ENCODE results near the gene SLC10A3. TPM values are rescaled to one million over a fixed set of nuclear protein-coding genes. Genes with fewer than 3 reads are reported as not detected.

Gene SLC10A3
- total RNA-seq, 1 donor from 2014 or later: 10.4 TPM

DNA sequence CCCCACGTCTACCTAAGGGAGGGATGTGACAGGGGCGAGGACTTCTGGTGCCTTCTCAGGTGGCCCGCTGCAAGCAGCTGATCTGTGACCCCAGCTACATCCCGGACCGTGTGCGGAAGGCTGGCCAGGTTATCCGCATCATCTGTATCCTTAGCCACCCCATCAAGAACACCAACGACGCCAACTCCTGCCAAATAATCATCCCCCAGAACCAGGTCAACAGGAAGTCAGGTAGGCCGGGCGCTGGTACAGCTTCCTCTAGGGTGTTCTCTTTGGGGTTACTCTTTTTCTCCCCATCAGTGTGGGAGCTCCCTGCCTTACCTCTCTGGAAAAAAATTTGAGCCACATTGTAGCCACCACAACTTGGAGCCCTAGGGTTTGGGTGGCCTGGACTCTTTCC is 48.9 kb downstream of the SLC10A3 start:
- DNase-seq (ENCODE audit: low spot score): no peak

DNA sequence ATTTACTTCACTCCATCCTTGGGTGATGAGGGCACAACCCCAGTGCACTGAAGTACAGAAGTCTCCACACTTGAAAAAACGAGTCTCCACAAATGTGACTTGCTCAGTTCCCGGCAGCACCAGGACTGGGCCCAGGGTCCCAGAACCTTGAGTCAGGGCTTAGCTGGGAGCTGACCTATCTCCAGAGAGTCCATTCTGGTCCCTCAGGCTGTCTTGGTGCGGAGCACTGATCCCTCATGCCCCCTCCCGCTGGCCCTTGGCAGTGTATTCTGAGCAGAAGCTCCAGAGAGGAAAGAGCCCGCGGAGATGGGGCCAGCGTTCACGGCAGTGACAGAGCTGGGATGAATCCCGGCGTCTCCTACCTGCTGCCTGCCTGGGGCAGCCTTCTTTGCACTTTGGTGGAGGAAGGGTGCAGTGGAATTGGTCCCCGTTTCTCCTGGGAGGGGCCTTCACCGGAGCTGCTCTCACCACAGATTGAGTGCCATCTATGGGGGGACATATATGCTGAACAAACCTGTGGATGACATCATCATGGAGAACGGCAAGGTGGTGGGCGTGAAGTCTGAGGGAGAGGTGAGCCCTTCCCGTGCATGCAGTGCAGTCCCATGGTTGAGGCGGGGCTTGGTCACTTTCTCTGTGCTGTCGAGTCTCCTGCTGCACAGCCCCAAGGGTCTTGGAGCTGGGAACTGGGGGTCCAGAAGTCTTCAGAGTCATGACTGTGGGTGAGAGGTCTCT is 49.6 kb downstream of the SLC10A3 start:
- DNase-seq (ENCODE audit: low spot score): no peak

DNA sequence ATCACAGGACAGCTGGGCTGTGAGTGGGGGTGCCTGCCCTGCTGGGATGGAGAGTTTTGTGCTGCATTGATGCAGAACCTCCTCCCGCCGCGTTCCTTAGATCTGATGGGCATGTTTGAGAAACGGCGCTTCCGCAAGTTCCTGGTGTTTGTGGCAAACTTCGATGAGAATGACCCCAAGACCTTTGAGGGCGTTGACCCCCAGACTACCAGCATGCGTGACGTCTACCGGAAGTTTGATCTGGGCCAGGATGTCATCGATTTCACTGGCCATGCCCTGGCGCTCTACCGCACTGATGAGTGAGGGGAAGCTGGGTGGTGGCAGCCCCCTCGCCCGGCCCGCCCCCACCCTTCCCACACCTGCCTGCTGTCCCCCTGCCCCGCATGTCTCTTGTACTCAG is 50.6 kb downstream of the SLC10A3 start:
- DNase-seq (ENCODE audit: low spot score): no peak

DNA sequence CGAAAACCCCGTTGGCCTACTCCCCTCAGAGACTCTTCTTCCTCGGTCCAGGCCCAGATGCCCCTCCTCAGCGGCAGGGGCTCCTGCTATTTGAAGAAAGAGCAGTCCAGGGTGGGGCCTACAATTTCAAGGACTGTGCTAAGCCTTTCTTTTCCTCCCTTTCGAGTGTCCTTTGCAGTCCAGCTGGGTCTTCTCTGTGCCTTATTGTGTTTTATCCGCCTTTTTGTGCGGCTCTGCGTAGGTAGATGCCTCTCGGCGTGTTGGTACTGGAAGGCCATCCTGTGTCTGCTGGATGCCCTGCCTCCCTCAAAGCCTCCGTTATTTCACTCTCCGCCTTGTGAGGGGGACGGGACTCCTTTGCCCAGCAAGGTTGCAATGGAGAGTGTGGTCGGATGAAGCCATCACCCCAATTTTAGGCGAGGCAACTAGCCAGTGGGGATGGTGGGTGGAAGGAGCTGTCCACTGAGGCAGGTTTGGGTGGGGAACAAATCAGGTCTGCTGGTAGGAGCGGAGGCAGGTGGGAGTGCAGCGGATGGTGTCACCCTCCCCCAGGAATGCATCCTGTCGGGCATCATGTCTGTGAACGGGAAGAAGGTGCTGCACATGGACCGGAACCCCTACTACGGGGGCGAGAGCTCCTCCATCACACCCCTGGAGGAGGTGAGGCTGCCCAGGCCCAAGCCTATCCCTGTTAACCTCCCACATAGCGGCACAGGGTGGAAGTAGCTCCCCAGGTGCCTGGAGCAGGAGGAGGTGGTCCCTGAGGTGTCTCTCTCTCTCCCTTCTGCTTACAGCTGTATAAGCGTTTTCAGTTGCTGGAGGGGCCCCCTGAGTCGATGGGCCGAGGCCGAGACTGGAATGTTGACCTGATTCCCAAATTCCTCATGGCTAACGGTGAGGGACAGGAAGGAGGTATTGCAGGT is 52.2 kb downstream of the SLC10A3 start:
- DNase-seq (ENCODE audit: low spot score): peak; percentile 33

Other genes with a start within 250 kb of the SLC10A3 start
- not detected for gene OPN1MW3, start 233.0 kb downstream of the SLC10A3 start, total RNA-seq (ENCODE audit: insufficient read depth, low replicate concordance)
- not detected for gene TEX28, start 195.5 kb downstream of the SLC10A3 start, total RNA-seq (ENCODE audit: insufficient read depth, low replicate concordance)
- gene TKTL1, start 194.8 kb downstream of the SLC10A3 start, total RNA-seq (ENCODE audit: insufficient read depth, low replicate concordance): 22.4 TPM
- gene FLNA, start 116.0 kb downstream of the SLC10A3 start, total RNA-seq (ENCODE audit: insufficient read depth, low replicate concordance): 4,615 TPM
- gene EMD, start 111.3 kb downstream of the SLC10A3 start, total RNA-seq (ENCODE audit: insufficient read depth, low replicate concordance): 22.9 TPM
- 2,985 TPM for gene RPL10, start 92.3 kb downstream of the SLC10A3 start, total RNA-seq (ENCODE audit: insufficient read depth, low replicate concordance)
- 27.7 TPM for gene DNASE1L1, start 81.4 kb downstream of the SLC10A3 start, total RNA-seq (ENCODE audit: insufficient read depth, low replicate concordance)
- gene TAFAZZIN, start 79.1 kb downstream of the SLC10A3 start, total RNA-seq (ENCODE audit: insufficient read depth, low replicate concordance): 33.7 TPM
- 31.5 TPM for gene ATP6AP1, start 62.0 kb downstream of the SLC10A3 start, total RNA-seq (ENCODE audit: insufficient read depth, low replicate concordance)
- 55.4 TPM for gene GDI1, start 53.5 kb downstream of the SLC10A3 start, total RNA-seq (ENCODE audit: insufficient read depth, low replicate concordance)
- 19.3 TPM for gene FAM50A, start 46.5 kb downstream of the SLC10A3 start, total RNA-seq (ENCODE audit: insufficient read depth, low replicate concordance)
- 10.1 TPM for gene PLXNA3, start 32.3 kb downstream of the SLC10A3 start, total RNA-seq (ENCODE audit: insufficient read depth, low replicate concordance)
- 14.9 TPM for gene LAGE3, start 11.3 kb downstream of the SLC10A3 start, total RNA-seq (ENCODE audit: insufficient read depth, low replicate concordance)
- gene UBL4A, start 4.0 kb downstream of the SLC10A3 start, total RNA-seq (ENCODE audit: insufficient read depth, low replicate concordance): 15.2 TPM
- 33.2 TPM for gene FAM3A, start 25.6 kb upstream of the SLC10A3 start, total RNA-seq (ENCODE audit: insufficient read depth, low replicate concordance)
- 12.3 TPM for gene G6PD, start 56.2 kb upstream of the SLC10A3 start, total RNA-seq (ENCODE audit: insufficient read depth, low replicate concordance)
- 4.8 TPM for gene IKBKG, start 57.0 kb upstream of the SLC10A3 start, total RNA-seq (ENCODE audit: insufficient read depth, low replicate concordance)
- not detected for gene CTAG1A, start 94.5 kb upstream of the SLC10A3 start, total RNA-seq (ENCODE audit: insufficient read depth, low replicate concordance)
- gene CTAG1B, start 128.7 kb upstream of the SLC10A3 start, total RNA-seq (ENCODE audit: insufficient read depth, low replicate concordance): not detected
- gene CTAG2, start 162.9 kb upstream of the SLC10A3 start, total RNA-seq (ENCODE audit: insufficient read depth, low replicate concordance): not detected

Measured in umbilical cord (tissue), 2 donors.